RWPE1 (cell line): ENCODE measurements around the gene GNAT1.
A peak's percentile ranks its signal among the peaks of the same experiment; 100 is the strongest.

Experiments used
- CTCF ChIA-PET: fragments of 350-600 bp; sonication (Branson Sonifier 250); formaldehyde crosslinking; extraction: SDS; loops from one replicate; lab custom pipeline; 2021; lab: Yijun Ruan, JAX
- POLR2A ChIA-PET: fragments of 400-600 bp; formaldehyde crosslinking; extraction: SDS; loops from one replicate; lab custom pipeline; 2020; ENCODE audit warnings: antibody characterized with exemption; ENCODE audit not compliant: low non-redundant PET; lab: Yijun Ruan, JAX
- DNase-seq: peaks from one replicate; pipeline ENCODE4 v3.0.0; 2012; ENCODE audit warnings: low spot score
- H3K27ac ChIP-seq: fragments of 450-650 bp; 2 replicates; pipeline ENCODE4 v1.5.1; 2017
- TF ChIP-seq, protein P1 (sequence below): fragments of 450-650 bp; conservative IDR thresholded peaks from 2 replicates; pipeline ENCODE4 v1.5.1; 2017; ENCODE audit warnings: low read depth, mild to moderate bottlenecking

The GNAT1 gene

DNA sequence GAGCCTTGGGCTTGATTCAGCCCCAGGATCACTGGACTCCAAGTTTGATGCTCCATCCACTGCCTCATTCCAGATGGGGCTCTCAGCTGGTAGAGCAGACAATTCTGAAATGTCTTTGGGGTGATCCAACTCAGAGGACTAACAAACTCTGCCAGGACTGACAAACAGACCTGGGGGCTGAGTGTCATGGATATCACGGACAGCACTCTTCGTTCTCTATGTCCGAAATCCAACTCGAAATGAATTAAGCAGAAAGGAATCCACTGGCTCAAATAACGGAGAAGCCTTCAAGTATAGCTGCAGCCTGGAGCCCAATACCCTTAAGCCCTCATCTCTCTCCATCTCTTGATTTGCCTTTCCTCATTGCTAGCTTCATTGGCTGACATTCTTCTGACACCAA lies 27.9 kb downstream of the GNAT1 start:
- H3K27ac ChIP-seq: no peak overlapping the region
- ChIA-PET POLR2A (no interaction called here), CTCF (no interaction called here)
- DNase-seq: no peak
- TF ChIP-seq, protein P1, sequence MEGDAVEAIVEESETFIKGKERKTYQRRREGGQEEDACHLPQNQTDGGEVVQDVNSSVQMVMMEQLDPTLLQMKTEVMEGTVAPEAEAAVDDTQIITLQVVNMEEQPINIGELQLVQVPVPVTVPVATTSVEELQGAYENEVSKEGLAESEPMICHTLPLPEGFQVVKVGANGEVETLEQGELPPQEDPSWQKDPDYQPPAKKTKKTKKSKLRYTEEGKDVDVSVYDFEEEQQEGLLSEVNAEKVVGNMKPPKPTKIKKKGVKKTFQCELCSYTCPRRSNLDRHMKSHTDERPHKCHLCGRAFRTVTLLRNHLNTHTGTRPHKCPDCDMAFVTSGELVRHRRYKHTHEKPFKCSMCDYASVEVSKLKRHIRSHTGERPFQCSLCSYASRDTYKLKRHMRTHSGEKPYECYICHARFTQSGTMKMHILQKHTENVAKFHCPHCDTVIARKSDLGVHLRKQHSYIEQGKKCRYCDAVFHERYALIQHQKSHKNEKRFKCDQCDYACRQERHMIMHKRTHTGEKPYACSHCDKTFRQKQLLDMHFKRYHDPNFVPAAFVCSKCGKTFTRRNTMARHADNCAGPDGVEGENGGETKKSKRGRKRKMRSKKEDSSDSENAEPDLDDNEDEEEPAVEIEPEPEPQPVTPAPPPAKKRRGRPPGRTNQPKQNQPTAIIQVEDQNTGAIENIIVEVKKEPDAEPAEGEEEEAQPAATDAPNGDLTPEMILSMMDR: no peak

DNA sequence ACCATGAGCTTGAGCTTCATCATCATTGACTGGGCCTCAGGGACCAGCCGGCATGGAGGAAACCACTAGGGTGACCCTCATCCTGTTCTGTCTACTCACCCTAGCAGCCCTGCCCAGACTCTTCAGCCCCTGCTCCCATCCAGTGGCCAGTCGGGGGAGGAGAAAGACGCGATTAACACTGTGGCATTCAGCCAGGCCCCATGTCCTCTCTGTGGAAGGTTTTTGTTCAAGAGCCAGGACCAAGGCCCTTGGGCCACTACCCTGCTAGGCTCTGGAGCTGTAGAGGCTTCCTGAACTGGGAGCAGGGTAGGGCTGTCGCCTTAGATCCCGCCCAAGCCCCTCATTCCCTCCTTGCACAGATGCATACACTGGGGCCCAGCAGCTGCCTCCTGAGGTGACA lies 28.7 kb downstream of the GNAT1 start:
- CTCF ChIA-PET: no interaction called here
- DNase-seq: no peak
- POLR2A ChIA-PET: no interaction called here
- no peak overlapping the region for H3K27ac ChIP-seq
- TF ChIP-seq, protein P1: no peak

DNA sequence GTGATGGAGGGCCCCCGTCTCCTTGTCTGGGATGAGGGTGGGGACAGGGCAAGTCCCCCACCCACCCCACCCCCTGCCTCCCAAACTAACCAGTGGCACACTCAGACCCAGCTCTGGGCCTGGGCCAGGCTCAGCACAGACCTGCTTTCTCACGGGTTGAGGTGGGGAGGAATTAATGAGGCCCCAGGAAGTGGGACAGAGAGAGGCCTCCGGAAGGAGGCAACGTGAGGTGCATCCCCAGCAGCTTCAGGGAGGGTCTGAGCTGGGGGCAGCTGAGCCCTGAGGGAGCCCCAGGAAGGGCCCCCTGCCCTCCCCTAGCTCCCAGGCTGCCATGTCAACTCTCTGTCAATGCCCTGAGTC lies 29.6 kb downstream of the GNAT1 start:
- TF ChIP-seq, protein P1: no peak
- POLR2A ChIA-PET: no interaction called here
- CTCF ChIA-PET: interaction anchor here (1.0 to 1.1 kb wide), 2 partner anchors 26 to 58 kb away, joined by 3 read pairs; no protein-coding TSS in a partner anchor
- no peak for DNase-seq
- 0 out of 2 replicates have a peak overlapping the region, but pooled peaks have one; percentile 10 for H3K27ac ChIP-seq

DNA sequence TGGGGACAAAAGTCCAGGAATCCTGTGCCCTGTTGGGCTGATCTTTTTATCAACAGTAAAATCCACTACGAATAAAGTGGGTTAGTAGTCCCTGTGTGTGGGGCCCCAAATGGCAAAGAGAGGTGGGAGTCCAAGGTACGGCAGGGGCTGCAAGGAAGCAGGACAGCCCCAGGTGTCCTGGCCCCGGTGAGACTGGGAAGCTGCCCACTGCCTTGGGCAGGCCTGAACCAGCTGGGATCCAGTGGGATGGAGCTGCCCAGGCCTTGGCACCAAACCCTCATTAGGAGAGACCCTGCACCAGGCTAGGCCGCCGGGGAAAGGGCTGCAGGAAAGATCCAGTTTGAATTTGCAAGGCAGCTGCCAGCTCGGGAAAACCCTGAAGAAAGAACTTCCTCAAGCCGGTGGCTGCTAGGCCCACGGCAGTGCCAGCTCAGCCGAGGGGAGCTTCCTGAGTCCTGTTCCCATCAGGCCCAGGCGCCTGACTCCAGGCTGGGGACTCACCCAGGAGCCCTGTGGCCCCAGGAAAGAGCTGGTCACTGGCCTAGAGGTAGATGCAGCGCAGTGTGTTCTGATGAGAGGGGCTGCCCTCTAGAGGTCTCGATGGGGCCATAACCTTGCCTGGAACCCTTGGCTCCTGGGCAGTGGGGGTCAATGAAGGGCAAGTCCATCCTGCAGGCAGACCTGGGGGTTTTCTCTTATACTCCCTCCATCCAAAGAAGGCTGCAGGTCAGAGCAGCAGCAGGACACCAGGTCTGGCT lies 30.2 kb downstream of the GNAT1 start:
- POLR2A ChIA-PET: no interaction called here
- 0 out of 2 replicates have a peak overlapping the region, but pooled peaks have one; percentile 10 for H3K27ac ChIP-seq
- TF ChIP-seq, protein P1: no peak
- no peak for DNase-seq
- CTCF ChIA-PET: interaction anchor here (0.6 to 1.1 kb wide), 3 partner anchors 26 to 58 kb away, joined by 3 read pairs; no protein-coding TSS in a partner anchor

DNA sequence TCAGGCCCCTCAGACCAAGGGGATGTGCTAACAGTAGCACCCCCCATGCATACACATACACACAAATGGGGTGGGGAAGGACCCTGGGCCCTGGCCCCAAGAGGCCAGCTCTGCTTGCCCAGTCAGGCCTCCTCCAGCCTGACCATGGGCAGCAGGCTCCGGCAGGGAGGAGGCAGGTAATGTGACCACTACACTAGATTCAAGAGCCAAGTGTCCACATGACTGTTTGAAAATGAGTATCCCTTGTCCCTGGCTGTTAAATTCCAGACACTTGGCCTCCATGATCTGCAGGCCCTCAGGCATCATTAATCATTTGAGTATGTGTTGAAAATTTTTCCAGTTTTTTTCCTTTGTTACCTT lies 30.7 kb downstream of the GNAT1 start:
- H3K27ac ChIP-seq: no peak overlapping the region
- ChIA-PET CTCF (interaction anchor here (1.0 kb wide), 1 partner anchor 57 kb away, joined by 3 read pairs; no protein-coding TSS in a partner anchor), POLR2A (no interaction called here)
- no peak for DNase-seq
- TF ChIP-seq, protein P1: no peak

DNA sequence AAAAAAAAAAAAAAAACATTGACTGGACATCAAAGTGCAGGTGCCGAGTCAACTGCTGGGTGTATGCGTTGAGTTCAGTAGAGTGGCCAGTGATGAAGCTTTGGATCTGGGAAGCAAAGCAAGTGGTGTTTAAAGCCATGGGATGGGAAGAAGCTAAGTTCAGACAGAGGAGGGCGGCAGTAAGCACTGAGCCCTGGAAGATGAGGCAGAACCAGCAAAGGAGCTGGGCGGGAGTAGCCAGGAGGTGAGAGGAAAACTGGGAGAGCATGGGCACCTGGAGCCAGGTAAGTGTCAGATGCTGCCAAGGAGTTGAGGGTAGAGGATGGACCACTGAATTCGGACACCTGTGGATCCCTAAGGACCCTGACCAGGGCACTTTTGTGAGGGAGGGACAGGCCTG lies 33.2 kb downstream of the GNAT1 start:
- ChIA-PET POLR2A (no interaction called here), CTCF (interaction anchor here (0.9 to 3.3 kb wide), 2 partner anchors 15 to 30 kb away, joined by 5 to 45 read pairs; no protein-coding TSS in a partner anchor)
- no peak overlapping the region for H3K27ac ChIP-seq
- TF ChIP-seq, protein P1: no peak
- no peak for DNase-seq
